HepG2 (cell line): Measurements from ENCODE around the gene EARS2. TPM values are rescaled to one million over a fixed set of nuclear protein-coding genes. Genes with fewer than 3 reads are reported as not detected.
A peak's percentile ranks its signal among the peaks of the same experiment; 100 is the strongest.

Experiments
- ARID4A ChIP-seq: sonication (generic); formaldehyde crosslinking; IDR thresholded peaks from 2 replicates; pipeline ENCODE4 v1.5.0; 2020; ENCODE audit warnings: mild to moderate bottlenecking, missing genetic modification reagents, borderline replicate concordance
- NFKB2 ChIP-seq: sonication (generic); formaldehyde crosslinking; IDR thresholded peaks from 2 replicates; pipeline ENCODE4 v1.4.0; 2020; ENCODE audit warnings: missing genetic modification reagents, borderline replicate concordance
- POLR2AphosphoS5 ChIP-seq: IDR thresholded peaks from 2 replicates; pipeline ENCODE4 v1.6.1; 2012; ENCODE audit warnings: low read depth, low read length
- REL ChIP-seq: sonication (generic); formaldehyde crosslinking; conservative IDR thresholded peaks from 2 replicates; pipeline ENCODE4 v1.8.0; 2022; ENCODE audit warnings: mild to moderate bottlenecking, missing genetic modification reagents, moderate library complexity
- TBX3 ChIP-seq: fragments of 450-650 bp; IDR thresholded peaks from 2 replicates; pipeline ENCODE4 v1.6.1; 2017; ENCODE audit warnings: antibody characterized with exemption, mild to moderate bottlenecking, inconsistent platforms, borderline replicate concordance
- TFDP1 ChIP-seq: IDR thresholded peaks from 2 replicates; pipeline ENCODE4 v1.6.1; 2016; ENCODE audit warnings: missing compliant biosample characterization, missing genetic modification reagents, borderline replicate concordance
- THAP9 ChIP-seq: sonication (generic); formaldehyde crosslinking; IDR thresholded peaks from 2 replicates; pipeline ENCODE4; 2020; ENCODE audit warnings: missing genetic modification reagents, mild to moderate bottlenecking, borderline replicate concordance
- TOE1 ChIP-seq: sonication (generic); formaldehyde crosslinking; IDR thresholded peaks from 2 replicates; pipeline ENCODE4 v1.4.0; 2020; ENCODE audit warnings: mild to moderate bottlenecking, missing genetic modification reagents
- ZBTB4 ChIP-seq: sonication (generic); formaldehyde crosslinking; IDR thresholded peaks from 2 replicates; pipeline ENCODE4 v1.4.0; 2020; ENCODE audit warnings: missing genetic modification reagents, mild to moderate bottlenecking, borderline replicate concordance
- ZBTB7B ChIP-seq: sonication (generic); formaldehyde crosslinking; IDR thresholded peaks from 2 replicates; pipeline ENCODE4 v1.4.0; 2020; ENCODE audit warnings: missing genetic modification reagents
- ZNF296 ChIP-seq: sonication (generic); formaldehyde crosslinking; conservative IDR thresholded peaks from 2 replicates; pipeline ENCODE4 v1.5.0; 2020; ENCODE audit warnings: mild to moderate bottlenecking, missing genetic modification reagents
- ZNF30 ChIP-seq: sonication (generic); formaldehyde crosslinking; IDR thresholded peaks from 2 replicates; pipeline ENCODE4 v1.5.0; 2020; ENCODE audit warnings: mild to moderate bottlenecking, missing genetic modification reagents
- ZNF350 ChIP-seq: sonication (generic); formaldehyde crosslinking; IDR thresholded peaks from 2 replicates; pipeline ENCODE4 v1.4.0; 2020; ENCODE audit warnings: mild to moderate bottlenecking, low read depth, missing genetic modification reagents, borderline replicate concordance
- ZNF432 ChIP-seq: sonication (generic); formaldehyde crosslinking; IDR thresholded peaks from 2 replicates; pipeline ENCODE4 v1.5.0; 2020; ENCODE audit warnings: missing genetic modification reagents, mild to moderate bottlenecking, borderline replicate concordance
- ZNF446 ChIP-seq: sonication (generic); formaldehyde crosslinking; IDR thresholded peaks from 2 replicates; pipeline ENCODE4 v1.5.0; 2020; ENCODE audit warnings: mild to moderate bottlenecking, missing genetic modification reagents
- ZNF563 ChIP-seq: sonication (generic); formaldehyde crosslinking; IDR thresholded peaks from 2 replicates; pipeline ENCODE4 v1.8.0; 2022; ENCODE audit warnings: mild to moderate bottlenecking, moderate library complexity, missing genetic modification reagents
- polyA plus RNA-seq, 8 experiments: library from polyadenylated mRNA; depleted of rRNA in 3 of 8; stranded (reverse) in 7 of 8; unstranded in 1 of 8; fragments of >200 nt; fragmentation: Illumina TruSeq in 4 of 8; extraction: Trizol in 4 of 8; gene quantifications; 2 replicates each; pipeline versions ENCODE4 v1.2.1 to v1.2.3, GENCODE V29; 2011 to 2016; ENCODE audit warnings: low read depth in 4 of 8, missing spikeins in 1 of 8, mixed read lengths in 1 of 8; ENCODE audit not compliant: insufficient read depth in 1 of 8
- total RNA-seq, 5 experiments: library from RNA; depleted of rRNA; stranded (reverse); fragments of >200 nt; fragmentation: Illumina TruSeq; extraction: Trizol; gene quantifications; 2 replicates each; pipeline ENCODE4 v1.2.3, GENCODE V29; 2016; ENCODE audit warnings: low read depth in 1 of 5

EARS2 gene
- total and polyA plus RNA-seq, 2 of the 13 experiments (the other 11 are each of a cell fraction or from before 2014, with no cell fraction given): 49.4 to 80.4 TPM

GRCh38 chr16:23508589-23509440, 48.3 kb downstream of the EARS2 start (continued):
- peak; percentile 86; the same call in 1 of the 2 replicates for TF ChIP-seq ZBTB4
- no peak for TF ChIP-seq TOE1
- TF ChIP-seq ARID4A: no peak; the same call in 1 of the 2 replicates
- TF ChIP-seq ZNF296: no peak
- no peak for TF ChIP-seq TFDP1 (CRISPR knock-in tag)
- no peak for TF ChIP-seq ZNF432 (CRISPR knock-in tag)
- 0 out of 2 replicates have a peak, but pooled peaks have one; percentile 25 for TF ChIP-seq ZNF563 (CRISPR knock-in tag)
- TF ChIP-seq POLR2AphosphoS5: 0 out of 2 replicates have a peak, but pooled peaks have one; percentile 9
- TF ChIP-seq ZBTB7B: peak; percentile 68
- TF ChIP-seq ZNF350 (CRISPR knock-in tag): peak; percentile 11; the same call in 1 of the 2 replicates
- TF ChIP-seq ZNF30 (CRISPR knock-in tag): no peak
- 0 out of 2 replicates have a peak, but pooled peaks have one; percentile 11 for TF ChIP-seq NFKB2 (CRISPR knock-in tag)
- 0 out of 2 replicates have a peak, but pooled peaks have one; percentile 20 for TF ChIP-seq THAP9 (CRISPR knock-in tag)
- no peak for TF ChIP-seq ZNF446 (CRISPR knock-in tag)
- no peak for TF ChIP-seq TBX3
- TF ChIP-seq REL (CRISPR knock-in tag): no peak
